Central memory CD8-positive, alpha-beta T cell (primary cell): ENCODE measurements around the gene NEUROD2.
A peak's percentile ranks its signal among the peaks of the same experiment; 100 is the strongest.

Experiments used
- ATAC-seq: fragments of 150-1000 bp; cut with Tn5 transposase; replicated peaks from 2 replicates; pipeline ENCODE4 v1.10.0; 2022; ENCODE audit warnings: mild to moderate bottlenecking, moderate FRiP score, moderate number of reproducible peaks; ENCODE audit not compliant: poor library complexity, severe bottlenecking; ENCODE audit errors: extremely low read depth
- DNase-seq, 2 donors: peaks; one replicate each; pipeline ENCODE4 v3.0.0; 2021; ENCODE audit warnings: low spot score in 2 of 2
- H3K27ac Mint-ChIP-seq: one replicate; pipeline ENCODE4 v1.8.0; 2022; ENCODE audit warnings: low read depth, mild to moderate bottlenecking, moderate library complexity, mixed read lengths
- H3K27me3 Mint-ChIP-seq: one replicate; pipeline ENCODE4 v1.8.0; 2022; ENCODE audit warnings: mixed read lengths
- H3K36me3 Mint-ChIP-seq: one replicate; pipeline ENCODE4 v1.8.0; 2022; ENCODE audit warnings: mild to moderate bottlenecking, moderate library complexity, mixed read lengths; ENCODE audit not compliant: insufficient read depth
- H3K4me1 Mint-ChIP-seq: one replicate; pipeline ENCODE4 v1.8.0; 2022; ENCODE audit warnings: mixed read lengths
- H3K4me3 Mint-ChIP-seq: one replicate; pipeline ENCODE4 v1.8.0; 2022; ENCODE audit warnings: mild to moderate bottlenecking, moderate library complexity, mixed read lengths
- H3K9me3 Mint-ChIP-seq: one replicate; pipeline ENCODE4 v1.8.0; 2022; ENCODE audit warnings: mixed read lengths

NEUROD2 gene

GRCh38 chr17:39607851-39608130 lies at the start of gene NEUROD2:
NEUROD2 (minus strand) TSS chr17:39607920; CDS start chr17:39606599, 1,321 bp downstream.
- ATAC-seq, result no peak
- peaks cover 11% of the 10 kb centered on the region for H3K4me1 Mint-ChIP-seq
- no peaks in the 10 kb centered on the region for H3K9me3 Mint-ChIP-seq
- peaks cover 7% of the 10 kb centered on the region for H3K36me3 Mint-ChIP-seq
- DNase-seq, result no peak
- H3K27ac Mint-ChIP-seq, result no peak within 1 kb of the TSS
- peak within 1 kb of the TSS; percentile 42 for H3K4me3 Mint-ChIP-seq
- H3K27me3 Mint-ChIP-seq, result peaks cover 52% of the 10 kb centered on the region

DNA sequence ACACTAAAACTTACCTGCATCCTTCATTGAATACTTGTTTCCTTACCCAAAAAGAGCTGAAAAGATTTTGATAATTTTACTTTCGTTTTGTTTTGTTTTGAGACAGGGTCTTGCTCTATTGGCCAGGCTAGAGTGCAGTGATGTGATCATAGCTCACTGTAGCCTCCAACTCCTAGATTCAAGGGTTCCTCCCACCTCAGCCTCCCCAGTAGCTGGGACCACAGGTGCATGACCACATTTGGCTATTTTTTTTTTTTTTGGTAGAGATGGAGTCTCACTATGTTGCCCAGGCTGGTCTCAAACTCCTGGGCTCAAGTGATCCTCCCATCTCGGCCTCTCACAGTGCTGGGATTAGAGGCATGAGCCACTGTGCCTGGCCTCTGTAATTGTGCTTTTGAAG lies 47.4 kb upstream of the NEUROD2 start:
- Mint-ChIP-seq H3K4me3 (no peak overlapping the region), H3K27me3 (no peaks in the 10 kb centered on the region), H3K9me3 (no peaks in the 10 kb centered on the region), H3K36me3 (peaks cover 19% of the 10 kb centered on the region), H3K27ac (no peak overlapping the region), H3K4me1 (peaks cover 26% of the 10 kb centered on the region)
- ATAC-seq, result no peak
- DNase-seq, result no peak

DNA sequence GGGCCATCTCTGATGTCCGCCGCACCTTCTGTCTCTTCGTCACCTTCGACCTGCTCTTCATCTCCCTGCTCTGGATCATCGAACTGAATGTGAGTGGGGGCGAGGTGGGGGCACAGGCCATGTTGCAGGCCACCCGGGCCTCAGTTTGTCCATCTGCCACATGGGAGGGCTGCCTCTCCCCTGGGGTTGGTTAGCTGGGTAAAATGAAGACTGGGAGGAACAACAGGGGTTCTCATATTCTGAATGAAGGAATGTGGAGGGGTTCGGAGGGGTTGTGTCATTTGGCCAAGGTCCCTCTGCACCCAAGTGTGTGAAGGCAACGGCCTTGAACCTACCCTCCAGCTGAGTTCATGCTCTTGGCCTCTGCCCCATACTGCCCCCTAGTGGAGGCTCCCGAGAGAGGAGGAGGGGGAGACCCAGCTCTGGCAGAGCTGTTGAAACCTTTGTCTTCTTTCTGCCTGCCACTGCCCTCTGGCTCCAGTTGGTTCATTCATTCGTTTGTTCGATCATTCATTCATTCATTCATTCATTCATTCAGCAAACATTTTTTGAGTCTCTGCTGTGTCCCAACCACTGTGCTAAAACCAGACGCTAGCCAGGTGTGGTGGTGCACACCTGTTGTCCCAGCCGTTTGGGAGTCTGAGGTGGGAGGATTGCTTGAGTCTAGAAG lies 46.1 kb upstream of the NEUROD2 start:
- Mint-ChIP-seq H3K9me3 (no peaks in the 10 kb centered on the region), H3K27ac (peak overlapping the region; percentile 87), H3K36me3 (peaks cover 18% of the 10 kb centered on the region), H3K4me1 (peaks cover 34% of the 10 kb centered on the region), H3K4me3 (no peak overlapping the region), H3K27me3 (no peaks in the 10 kb centered on the region)
- DNase-seq (peak; percentile 68 to 79), ATAC-seq (peak; percentile 78)

- Mint-ChIP-seq H3K27ac (peak overlapping the region; percentile 87), H3K9me3 (no peaks in the 10 kb centered on the region), H3K4me1 (peaks cover 39% of the 10 kb centered on the region), H3K36me3 (peaks cover 18% of the 10 kb centered on the region), H3K27me3 (no peaks in the 10 kb centered on the region), H3K4me3 (no peak overlapping the region)
- DNase-seq (no peak), ATAC-seq (no peak)
Observed at GRCh38 chr17:39653316-39653661, 45.6 kb upstream of the NEUROD2 start.

DNA sequence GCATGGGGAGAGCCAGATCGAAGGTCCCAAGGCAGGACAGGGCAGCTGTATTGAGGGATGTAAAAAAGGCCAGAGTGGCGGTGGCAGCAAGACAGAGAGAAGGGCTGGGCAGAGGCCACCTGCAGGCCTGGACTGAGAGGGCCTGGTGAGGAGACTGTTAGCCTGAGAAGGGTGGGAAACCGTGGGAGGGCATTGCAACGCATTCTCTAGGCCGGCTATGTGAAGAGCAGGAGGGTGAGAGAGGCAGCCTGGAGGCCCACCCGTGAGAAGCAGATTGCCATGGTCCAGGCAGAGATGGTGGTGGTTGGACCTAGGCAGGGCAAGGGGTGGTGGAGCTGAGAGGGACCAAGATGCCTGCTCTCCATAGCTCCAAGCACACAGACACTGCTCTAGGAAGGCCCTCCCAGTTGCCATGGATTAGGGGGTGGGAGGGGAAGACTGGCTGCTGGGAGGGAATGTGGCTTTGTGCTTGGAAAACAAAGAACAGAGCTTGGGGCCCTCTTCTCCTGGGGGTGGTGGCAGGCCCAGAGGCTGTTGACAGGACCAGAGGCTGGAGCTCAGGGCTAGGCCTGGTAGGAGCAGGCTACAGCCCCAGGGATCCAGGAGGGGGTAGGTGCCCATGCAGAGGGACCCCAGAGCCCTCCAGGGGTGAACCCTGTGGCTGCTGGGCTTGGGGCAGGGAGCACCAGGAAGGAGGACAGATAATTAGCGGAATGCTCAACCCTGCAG lies 45.0 kb upstream of the NEUROD2 start:
- H3K36me3 Mint-ChIP-seq, result peaks cover 19% of the 10 kb centered on the region
- peak overlapping the region; percentile 80 for H3K27ac Mint-ChIP-seq
- ATAC-seq (no peak), DNase-seq (no peak)
- H3K9me3 Mint-ChIP-seq, result no peaks in the 10 kb centered on the region
- no peak overlapping the region for H3K4me3 Mint-ChIP-seq
- no peaks in the 10 kb centered on the region for H3K27me3 Mint-ChIP-seq
- H3K4me1 Mint-ChIP-seq, result peaks cover 39% of the 10 kb centered on the region

GRCh38 chr17:39651923-39652586 lies 44.3 kb upstream of the NEUROD2 start:
- peaks cover 39% of the 10 kb centered on the region for H3K4me1 Mint-ChIP-seq

GRCh38 chr17:39650121-39650579 lies 42.4 kb upstream of the NEUROD2 start:
- ATAC-seq, result no peak
- Mint-ChIP-seq H3K36me3 (peaks cover 13% of the 10 kb centered on the region), H3K4me3 (no peak overlapping the region), H3K9me3 (no peaks in the 10 kb centered on the region), H3K27me3 (no peaks in the 10 kb centered on the region), H3K27ac (peak overlapping the region; percentile 49), H3K4me1 (peaks cover 46% of the 10 kb centered on the region)
- no peak for DNase-seq

More at GRCh38 chr17:39651923-39652586, 44.3 kb upstream of the NEUROD2 start:
- ATAC-seq (no peak), DNase-seq (no peak)
- Mint-ChIP-seq H3K27me3 (no peaks in the 10 kb centered on the region), H3K36me3 (peaks cover 17% of the 10 kb centered on the region), H3K9me3 (no peaks in the 10 kb centered on the region), H3K4me3 (no peak overlapping the region), H3K27ac (peak overlapping the region; percentile 80)

GRCh38 chr17:39648616-39649366 lies 41.1 kb upstream of the NEUROD2 start:
- H3K4me3 Mint-ChIP-seq, result no peak overlapping the region
- H3K27ac Mint-ChIP-seq, result peak overlapping the region; percentile 50
- peaks cover 12% of the 10 kb centered on the region for H3K36me3 Mint-ChIP-seq
- H3K4me1 Mint-ChIP-seq, result peaks cover 60% of the 10 kb centered on the region
- no peaks in the 10 kb centered on the region for H3K27me3 Mint-ChIP-seq
- ATAC-seq, result no peak
- no peaks in the 10 kb centered on the region for H3K9me3 Mint-ChIP-seq
- DNase-seq, result no peak

GRCh38 chr17:39647256-39647655 lies 39.5 kb upstream of the NEUROD2 start:
- Mint-ChIP-seq H3K36me3 (peaks cover 9% of the 10 kb centered on the region), H3K4me1 (peaks cover 67% of the 10 kb centered on the region)

GRCh38 chr17:39643271-39643670 lies 35.6 kb upstream of the NEUROD2 start:
- Mint-ChIP-seq H3K27me3 (no peaks in the 10 kb centered on the region), H3K36me3 (peaks cover 9% of the 10 kb centered on the region), H3K4me1 (peaks cover 76% of the 10 kb centered on the region), H3K9me3 (no peaks in the 10 kb centered on the region), H3K4me3 (no peak overlapping the region), H3K27ac (no peak overlapping the region)
- no peak for ATAC-seq
- no peak for DNase-seq

More at GRCh38 chr17:39647256-39647655, 39.5 kb upstream of the NEUROD2 start:
- H3K27me3 Mint-ChIP-seq, result no peaks in the 10 kb centered on the region
- no peaks in the 10 kb centered on the region for H3K9me3 Mint-ChIP-seq
- DNase-seq, result no peak
- no peak overlapping the region for H3K4me3 Mint-ChIP-seq
- H3K27ac Mint-ChIP-seq, result no peak overlapping the region
- ATAC-seq, result no peak

DNA sequence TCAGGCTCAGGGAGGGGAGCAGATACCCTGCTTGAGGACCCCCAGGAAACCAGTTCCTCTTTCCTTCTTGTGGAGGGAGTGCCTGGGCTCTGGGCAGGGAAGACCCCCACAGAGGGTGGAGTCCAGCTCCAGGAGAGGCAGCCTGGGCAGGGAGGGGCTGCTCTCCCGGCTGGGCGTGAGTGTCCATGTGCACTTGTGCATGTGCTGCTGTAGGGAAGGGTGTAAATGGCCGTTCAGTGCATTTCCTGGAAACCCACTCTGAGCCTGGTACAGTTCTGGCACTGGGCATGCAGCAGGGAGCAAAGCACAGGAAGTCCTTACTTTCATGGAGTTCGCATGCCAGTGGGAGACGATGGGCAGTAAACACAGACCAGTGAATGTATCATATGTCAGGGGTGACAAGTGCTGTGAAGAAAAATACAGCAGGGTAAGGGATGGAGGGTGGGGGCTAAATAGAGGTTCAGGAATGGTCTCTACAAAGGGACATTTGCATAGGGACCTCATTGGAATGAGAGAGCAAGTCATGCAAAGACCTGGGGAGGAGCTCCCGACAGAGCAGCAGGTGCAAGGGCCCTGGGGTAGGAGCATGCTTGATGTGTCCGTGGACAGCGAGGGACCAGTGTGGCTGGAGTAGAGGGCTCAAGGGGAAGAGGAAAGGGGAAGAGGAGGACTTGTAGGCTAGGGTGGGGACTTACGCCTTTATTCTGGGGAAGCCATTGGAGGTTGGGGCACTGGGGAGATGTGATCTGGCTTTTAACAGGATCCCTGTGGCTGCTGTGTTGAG lies 34.8 kb upstream of the NEUROD2 start:
- no peak for ATAC-seq
- no peak overlapping the region for H3K27ac Mint-ChIP-seq
- H3K4me3 Mint-ChIP-seq, result peak overlapping the region; percentile 13
- H3K9me3 Mint-ChIP-seq, result no peaks in the 10 kb centered on the region
- H3K36me3 Mint-ChIP-seq, result peaks cover 7% of the 10 kb centered on the region
- no peak for DNase-seq
- H3K27me3 Mint-ChIP-seq, result no peaks in the 10 kb centered on the region
- peaks cover 84% of the 10 kb centered on the region for H3K4me1 Mint-ChIP-seq

DNA sequence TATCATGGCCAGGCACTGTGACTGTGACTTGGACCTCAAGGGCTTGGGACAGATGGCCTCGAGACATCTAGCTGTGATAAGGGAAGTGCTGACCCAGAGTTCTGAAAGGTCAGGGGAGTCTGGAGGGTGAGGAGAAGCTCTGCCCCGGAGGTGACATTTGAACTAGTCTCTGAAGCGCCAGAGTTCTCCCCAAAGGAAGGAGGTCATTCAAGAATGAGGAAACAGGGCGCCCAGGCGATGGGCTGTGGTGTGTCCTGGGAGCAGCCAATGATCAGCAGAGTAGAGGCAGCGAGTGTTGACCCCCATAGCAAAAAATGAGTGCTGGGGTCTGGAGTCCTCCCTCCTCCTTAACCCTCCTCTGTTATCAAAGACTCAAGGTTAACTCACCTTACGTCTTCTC lies 34.2 kb upstream of the NEUROD2 start:
- peaks cover 10% of the 10 kb centered on the region for H3K36me3 Mint-ChIP-seq
- H3K9me3 Mint-ChIP-seq, result no peaks in the 10 kb centered on the region
- peaks cover 86% of the 10 kb centered on the region for H3K4me1 Mint-ChIP-seq
- no peak overlapping the region for H3K27ac Mint-ChIP-seq
- no peak overlapping the region for H3K4me3 Mint-ChIP-seq
- H3K27me3 Mint-ChIP-seq, result no peaks in the 10 kb centered on the region
- no peak for DNase-seq
- no peak for ATAC-seq
